Thymus (tissue), 11 donors: ENCODE data around the gene CCDC188. TPM values are rescaled to one million over a fixed set of nuclear protein-coding genes. Genes with fewer than 3 reads are reported as not detected.

Source experiments
- DNase-seq, 9 donors: peaks; one replicate each; pipeline ENCODE4 v3.0.0-alpha.2; 2013; ENCODE audit warnings: low spot score in 9 of 9, low read depth in 6 of 9, missing footprints in 1 of 9
- H3K27ac ChIP-seq, 2 donors: one replicate each; pipeline ENCODE4 v1.5.1; 2013; ENCODE audit warnings: control low read depth in 1 of 2, low read depth in 1 of 2, low read length in 1 of 2, mild to moderate bottlenecking in 1 of 2, moderate library complexity in 1 of 2
- H3K27me3 ChIP-seq, 2 donors: one replicate each; pipeline ENCODE4 v1.5.1; 2013; ENCODE audit warnings: low read length in 1 of 2; ENCODE audit not compliant: control insufficient read depth in 2 of 2, insufficient read depth in 1 of 2
- H3K36me3 ChIP-seq, 2 donors: one replicate each; pipeline ENCODE4 v1.5.1; 2013; ENCODE audit warnings: low read length in 1 of 2, mild to moderate bottlenecking in 1 of 2, moderate library complexity in 1 of 2; ENCODE audit not compliant: control insufficient read depth in 2 of 2, insufficient read depth in 2 of 2
- H3K4me1 ChIP-seq, 2 donors: one replicate each; pipeline ENCODE4 v1.5.1; 2013; ENCODE audit warnings: low read length in 2 of 2; ENCODE audit not compliant: control insufficient read depth in 2 of 2, insufficient read depth in 2 of 2
- H3K4me3 ChIP-seq, 2 donors: one replicate each; pipeline ENCODE4 v1.5.1; 2013; ENCODE audit warnings: low read length in 2 of 2, control low read depth in 1 of 2, mild to moderate bottlenecking in 1 of 2
- H3K9me3 ChIP-seq, 2 donors: one replicate each; pipeline ENCODE4 v1.5.1; 2013; ENCODE audit warnings: low read length in 1 of 2, mild to moderate bottlenecking in 1 of 2; ENCODE audit not compliant: control insufficient read depth in 2 of 2, insufficient read depth in 1 of 2
- WGBS: extraction: QIAGEN DNeasy Blood & Tissue Kit; methylation state at CpG from one replicate; pipeline ENCODE4 v1.1.7; 2013; 5-methylcytosine and 5-hydroxymethylcytosine counted together
- polyA plus RNA-seq: library from polyadenylated mRNA; stranded (reverse); fragments of 200-250 nt; gene quantifications from one replicate; pipeline ENCODE4 v1.2.3, GENCODE V29; 2013
- total RNA-seq: library from RNA; stranded (reverse); fragments of 120-200 nt; gene quantifications from one replicate; pipeline ENCODE4 v1.2.4, GENCODE V29; 2013
- donor health status: healthy.

Gene CCDC188
- total and polyA plus RNA-seq, 2 donors: 0.09 to 0.84 TPM

DNA sequence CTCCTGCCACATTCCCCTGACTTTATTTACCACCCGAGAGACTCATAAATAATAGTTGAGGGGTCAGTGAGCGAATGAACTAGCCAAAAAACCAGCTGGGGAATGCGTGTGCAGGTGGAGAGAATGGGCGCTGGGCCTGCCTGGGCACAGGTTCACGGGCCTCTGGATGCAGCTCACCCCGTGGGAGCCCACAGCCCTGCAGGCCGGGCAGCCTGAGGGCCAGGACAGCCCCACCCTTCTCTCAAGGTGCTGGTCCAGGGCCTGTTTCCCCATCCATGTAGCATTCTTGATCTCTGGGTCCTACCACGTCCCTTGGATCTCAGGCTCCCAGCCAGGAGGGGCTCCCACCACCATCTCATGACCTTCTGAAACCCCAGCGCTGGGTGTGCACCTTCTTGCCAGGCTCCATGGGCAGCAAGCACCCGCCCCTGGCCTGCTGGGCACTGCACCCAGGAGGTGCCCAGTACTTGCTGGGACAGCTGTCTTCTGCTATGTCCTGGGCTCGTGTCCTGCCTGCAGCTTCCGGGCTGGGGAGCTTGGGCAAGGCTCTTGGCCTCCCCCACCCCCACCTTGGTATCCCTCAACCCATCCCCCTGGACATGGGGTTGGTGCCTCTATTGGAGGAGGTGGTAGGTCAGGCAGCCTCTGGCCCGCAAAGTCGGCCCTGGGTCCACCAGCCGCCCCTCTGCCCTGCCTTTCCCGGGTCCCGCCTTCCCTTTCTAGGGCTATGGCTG, 43.1 kb upstream of the CCDC188 start:
- Histone ChIP-seq H3K4me3 (no peak overlapping the region), H3K9me3 (no peaks in the 10 kb centered on the region), H3K27ac (no peak overlapping the region), H3K36me3 (no peaks in the 10 kb centered on the region), H3K4me1 (no peaks in the 10 kb centered on the region), H3K27me3 (no peaks in the 10 kb centered on the region)
- no peak for DNase-seq
- 94% methylated on average over 17 of the region's 17 CpGs for WGBS

- no peaks in the 10 kb centered on the region for H3K27me3 ChIP-seq
- no peak overlapping the region for H3K4me3 ChIP-seq
- no peak overlapping the region for H3K27ac ChIP-seq
- no peaks in the 10 kb centered on the region for H3K4me1 ChIP-seq
- no peak for DNase-seq
- no peaks in the 10 kb centered on the region for H3K9me3 ChIP-seq
- 89% methylated on average over 20 of the region's 20 CpGs for WGBS
- no peaks in the 10 kb centered on the region for H3K36me3 ChIP-seq
These were observed 42.3 kb upstream of the CCDC188 start for GRCh38 chr22:20192972-20193760.

DNA sequence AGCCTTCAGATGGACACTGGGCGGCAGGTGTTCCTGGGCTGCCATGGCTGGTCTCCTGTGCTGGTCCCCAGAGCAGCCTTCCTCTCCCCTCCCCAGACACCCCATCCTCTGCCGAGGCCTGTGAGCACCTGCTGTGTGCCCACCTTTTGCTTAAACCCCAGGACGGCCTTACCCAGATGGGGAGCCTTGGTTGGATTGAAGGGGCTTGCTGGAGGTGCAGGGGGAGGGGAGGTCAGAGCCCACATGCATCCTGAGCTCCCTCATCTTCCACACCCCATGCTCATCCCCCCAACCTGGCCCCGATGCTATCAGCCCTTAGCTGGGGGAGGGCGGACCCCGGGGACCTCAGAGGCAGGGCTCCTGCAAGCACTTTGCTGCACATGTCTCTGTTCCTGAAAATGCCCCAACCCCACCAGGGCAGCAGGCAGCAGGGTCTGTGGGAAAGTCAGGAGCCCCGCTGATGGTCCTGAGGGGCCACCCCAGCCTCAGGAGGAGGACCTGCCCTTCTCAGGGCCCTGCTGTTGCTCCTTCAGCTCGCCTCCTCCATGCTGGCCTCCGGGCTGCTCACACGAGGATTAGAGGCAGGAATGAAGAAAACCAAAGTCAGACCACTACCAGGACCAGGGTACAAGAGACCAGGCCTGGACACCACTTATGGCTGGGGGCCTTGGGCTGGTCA, 41.6 kb upstream of the CCDC188 start:
- WGBS: 98% methylated on average over 10 of the region's 10 CpGs
- H3K4me3 ChIP-seq: no peak overlapping the region
- H3K36me3 ChIP-seq: no peaks in the 10 kb centered on the region
- DNase-seq: no peak
- no peaks in the 10 kb centered on the region for H3K4me1 ChIP-seq
- no peaks in the 10 kb centered on the region for H3K27me3 ChIP-seq
- no peak overlapping the region for H3K27ac ChIP-seq
- H3K9me3 ChIP-seq: no peaks in the 10 kb centered on the region

GRCh38 chr22:20191803-20192202, 40.9 kb upstream of the CCDC188 start:
- H3K4me3 ChIP-seq: no peak overlapping the region
- no peaks in the 10 kb centered on the region for H3K27me3 ChIP-seq
- H3K9me3 ChIP-seq: no peaks in the 10 kb centered on the region
- no peaks in the 10 kb centered on the region for H3K36me3 ChIP-seq
- DNase-seq: no peak
- no peaks in the 10 kb centered on the region for H3K4me1 ChIP-seq
- 93% methylated on average over 8 of the region's 8 CpGs for WGBS
- H3K27ac ChIP-seq: no peak overlapping the region

- Histone ChIP-seq H3K27ac (no peak overlapping the region), H3K27me3 (no peaks in the 10 kb centered on the region), H3K4me3 (no peak overlapping the region), H3K4me1 (no peaks in the 10 kb centered on the region), H3K36me3 (no peaks in the 10 kb centered on the region), H3K9me3 (no peaks in the 10 kb centered on the region)
- no peak for DNase-seq
- WGBS: 86% methylated on average over 10 of the region's 10 CpGs
These were observed 40.2 kb upstream of the CCDC188 start for GRCh38 chr22:20191000-20191515.

GRCh38 chr22:20188567-20188877, 37.7 kb upstream of the CCDC188 start:
- no peaks in the 10 kb centered on the region for H3K4me1 ChIP-seq
- H3K27me3 ChIP-seq: no peaks in the 10 kb centered on the region
- no peak overlapping the region for H3K27ac ChIP-seq
- DNase-seq: no peak
- H3K9me3 ChIP-seq: no peaks in the 10 kb centered on the region
- H3K36me3 ChIP-seq: no peaks in the 10 kb centered on the region
- no peak overlapping the region for H3K4me3 ChIP-seq
- 95% methylated on average over 6 of the region's 6 CpGs for WGBS

DNA sequence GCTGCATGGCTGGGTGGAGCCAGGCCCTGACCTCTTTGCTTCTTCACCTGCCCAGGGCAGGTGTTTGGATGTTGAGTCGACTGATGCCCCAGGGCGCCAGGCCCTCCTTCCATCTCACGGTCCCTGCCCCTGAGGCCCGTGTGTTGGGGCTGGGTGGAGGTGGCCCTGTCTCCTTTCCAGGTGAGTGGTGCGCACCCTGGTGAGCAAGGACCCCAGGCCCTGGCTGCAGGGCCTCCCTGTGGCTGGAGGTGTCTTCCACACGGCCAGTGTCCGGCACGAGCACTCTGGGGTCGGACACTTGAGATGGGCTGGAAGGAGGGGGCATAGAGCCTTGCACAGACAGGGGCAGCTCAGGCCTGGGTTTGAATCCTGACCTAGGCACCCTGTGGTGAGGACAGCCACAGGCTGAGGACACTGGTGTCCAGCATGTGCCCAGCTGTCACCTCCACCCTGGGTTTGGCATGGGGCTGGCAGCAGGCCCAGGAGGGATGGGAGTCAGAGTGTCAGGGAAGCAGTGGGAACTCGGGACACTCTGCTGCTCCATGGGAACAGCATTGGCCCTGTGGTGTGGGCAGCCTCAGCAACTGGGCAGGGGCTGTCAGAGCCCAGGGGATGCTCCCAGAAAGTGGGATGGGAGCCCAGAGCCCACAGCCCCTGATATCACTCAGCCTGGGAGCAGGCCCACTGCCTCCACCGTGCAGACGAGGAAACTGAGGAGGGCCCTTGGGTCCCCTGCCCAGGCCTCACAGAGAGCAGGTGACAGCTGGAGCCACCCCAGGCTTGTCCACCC, 37.1 kb upstream of the CCDC188 start:
- no peak for DNase-seq
- Histone ChIP-seq H3K27ac (no peak overlapping the region), H3K36me3 (no peaks in the 10 kb centered on the region), H3K4me3 (no peak overlapping the region), H3K9me3 (no peaks in the 10 kb centered on the region), H3K27me3 (no peaks in the 10 kb centered on the region), H3K4me1 (no peaks in the 10 kb centered on the region)
- 95% methylated on average over 12 of the region's 12 CpGs for WGBS

- Histone ChIP-seq H3K27me3 (no peaks in the 10 kb centered on the region), H3K9me3 (no peaks in the 10 kb centered on the region), H3K27ac (no peak overlapping the region), H3K36me3 (no peaks in the 10 kb centered on the region), H3K4me1 (no peaks in the 10 kb centered on the region), H3K4me3 (no peak overlapping the region)
- no peak for DNase-seq
- WGBS: 88% methylated on average over 14 of the region's 14 CpGs
These were observed 36.2 kb upstream of the CCDC188 start for GRCh38 chr22:20186871-20187546.
